ENCODE results near the gene SRSF9.
A peak's percentile ranks its signal among the peaks of the same experiment; 100 is the strongest.

SRSF9 gene

DNA sequence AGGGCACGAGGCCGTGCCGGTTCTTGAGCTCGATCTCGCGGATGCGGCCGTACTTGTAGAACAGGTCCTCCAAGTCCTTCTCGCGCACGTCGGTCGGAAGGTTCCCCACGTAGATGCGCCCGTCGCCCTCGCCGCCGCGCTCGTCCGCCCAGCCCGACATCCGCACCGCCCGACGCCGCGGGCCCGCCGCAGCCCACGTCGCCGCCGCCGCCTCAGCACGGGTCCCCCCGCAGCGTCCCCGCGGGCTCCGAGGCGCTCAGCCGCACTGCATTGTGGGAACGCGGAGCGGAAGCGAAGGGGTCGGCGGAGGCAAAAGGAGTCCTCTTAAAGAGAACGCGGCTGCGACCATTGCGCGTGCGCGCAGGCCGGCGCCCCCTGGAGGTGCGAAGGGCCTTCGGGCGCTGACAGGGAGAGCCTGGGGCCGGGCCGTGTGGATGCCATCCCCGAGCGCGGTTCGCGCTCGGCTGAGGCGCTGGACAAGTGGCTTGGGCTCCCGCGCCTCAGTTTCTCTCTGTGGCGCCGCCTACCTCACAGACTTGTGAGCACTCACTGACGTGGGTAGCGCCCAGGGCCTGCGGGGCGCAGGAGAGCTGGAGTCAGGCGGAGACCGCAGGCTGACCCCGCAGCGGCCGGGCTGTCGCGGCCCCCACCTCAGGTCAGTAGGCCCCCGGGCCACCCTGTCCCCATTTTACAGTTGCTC is at the start of gene SRSF9:
SRSF9 (minus strand) TSS at position 299 of the 700 bp plus-strand sequence; CDS start at position 160, 139 bp downstream.
- peak; percentile 93 for TF ChIP-seq MAX (IDR thresholded peaks at IDR 0.05)
- peak; percentile 65; the same call in 1 of the 2 replicates for TF ChIP-seq TAF1 (IDR thresholded peaks at IDR 0.05; ENCODE audit: low read depth)
- peak; percentile 30; the same call in 1 of the 2 replicates for TF ChIP-seq TCF12 (IDR thresholded peaks at IDR 0.05; ENCODE audit: low read depth)
- peak; percentile 9; the same call in 1 of the 2 replicates for TF ChIP-seq YY1 (IDR thresholded peaks at IDR 0.05; ENCODE audit: low read depth)
- TF ChIP-seq RAD21 (IDR thresholded peaks at IDR 0.05; ENCODE audit: low read depth): peak; percentile 17; the same call in 1 of the 2 replicates
- no peak for TF ChIP-seq EP300 (IDR thresholded peaks at IDR 0.05; ENCODE audit: borderline replicate concordance)

DNA sequence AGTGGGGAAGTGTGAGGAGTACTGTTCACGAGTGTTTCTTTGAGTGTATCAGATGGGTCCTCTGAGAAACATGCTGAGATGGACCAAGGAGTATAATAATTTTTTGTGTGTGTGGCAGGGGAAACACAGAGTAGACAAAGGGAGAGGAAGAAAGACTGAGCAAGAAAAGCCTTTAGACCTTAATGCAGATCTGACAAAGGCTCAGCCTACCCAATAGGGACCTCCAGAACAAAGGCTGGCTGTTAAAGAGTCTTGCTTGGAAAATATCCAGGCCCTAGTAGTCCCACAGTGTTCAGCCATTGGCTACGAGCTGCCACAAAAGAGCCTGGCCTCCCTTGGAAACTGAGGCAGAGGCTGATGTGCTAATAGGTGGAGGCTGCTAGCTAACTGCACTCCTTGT is 45.9 kb upstream of the SRSF9 start:
- TF ChIP-seq NFIC (IDR thresholded peaks at IDR 0.05) (no peak), ZBTB7A (IDR thresholded peaks at IDR 0.05; ENCODE audit: low read depth) (no peak), FOXM1 (IDR thresholded peaks at IDR 0.05; ENCODE audit: borderline replicate concordance, low read depth) (no peak), TEAD4 (IDR thresholded peaks at IDR 0.05) (no peak), CEBPB (IDR thresholded peaks at IDR 0.05) (no peak), RAD21 (IDR thresholded peaks at IDR 0.05; ENCODE audit: low read depth) (no peak), MAX (IDR thresholded peaks at IDR 0.05) (no peak), TCF12 (IDR thresholded peaks at IDR 0.05; ENCODE audit: low read depth) (no peak), TAF1 (IDR thresholded peaks at IDR 0.05; ENCODE audit: low read depth) (no peak), EGR1 (IDR thresholded peaks at IDR 0.05) (no peak), YY1 (IDR thresholded peaks at IDR 0.05; ENCODE audit: low read depth) (no peak), EP300 (IDR thresholded peaks at IDR 0.05; ENCODE audit: borderline replicate concordance) (no peak), CREB1 (IDR thresholded peaks at IDR 0.05; ENCODE audit: low read depth) (no peak)
- TF ChIP-seq, protein P1, sequence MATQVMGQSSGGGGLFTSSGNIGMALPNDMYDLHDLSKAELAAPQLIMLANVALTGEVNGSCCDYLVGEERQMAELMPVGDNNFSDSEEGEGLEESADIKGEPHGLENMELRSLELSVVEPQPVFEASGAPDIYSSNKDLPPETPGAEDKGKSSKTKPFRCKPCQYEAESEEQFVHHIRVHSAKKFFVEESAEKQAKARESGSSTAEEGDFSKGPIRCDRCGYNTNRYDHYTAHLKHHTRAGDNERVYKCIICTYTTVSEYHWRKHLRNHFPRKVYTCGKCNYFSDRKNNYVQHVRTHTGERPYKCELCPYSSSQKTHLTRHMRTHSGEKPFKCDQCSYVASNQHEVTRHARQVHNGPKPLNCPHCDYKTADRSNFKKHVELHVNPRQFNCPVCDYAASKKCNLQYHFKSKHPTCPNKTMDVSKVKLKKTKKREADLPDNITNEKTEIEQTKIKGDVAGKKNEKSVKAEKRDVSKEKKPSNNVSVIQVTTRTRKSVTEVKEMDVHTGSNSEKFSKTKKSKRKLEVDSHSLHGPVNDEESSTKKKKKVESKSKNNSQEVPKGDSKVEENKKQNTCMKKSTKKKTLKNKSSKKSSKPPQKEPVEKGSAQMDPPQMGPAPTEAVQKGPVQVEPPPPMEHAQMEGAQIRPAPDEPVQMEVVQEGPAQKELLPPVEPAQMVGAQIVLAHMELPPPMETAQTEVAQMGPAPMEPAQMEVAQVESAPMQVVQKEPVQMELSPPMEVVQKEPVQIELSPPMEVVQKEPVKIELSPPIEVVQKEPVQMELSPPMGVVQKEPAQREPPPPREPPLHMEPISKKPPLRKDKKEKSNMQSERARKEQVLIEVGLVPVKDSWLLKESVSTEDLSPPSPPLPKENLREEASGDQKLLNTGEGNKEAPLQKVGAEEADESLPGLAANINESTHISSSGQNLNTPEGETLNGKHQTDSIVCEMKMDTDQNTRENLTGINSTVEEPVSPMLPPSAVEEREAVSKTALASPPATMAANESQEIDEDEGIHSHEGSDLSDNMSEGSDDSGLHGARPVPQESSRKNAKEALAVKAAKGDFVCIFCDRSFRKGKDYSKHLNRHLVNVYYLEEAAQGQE (IDR thresholded peaks at IDR 0.05; ENCODE audit: low read depth): no peak
- TF ChIP-seq, protein P2, sequence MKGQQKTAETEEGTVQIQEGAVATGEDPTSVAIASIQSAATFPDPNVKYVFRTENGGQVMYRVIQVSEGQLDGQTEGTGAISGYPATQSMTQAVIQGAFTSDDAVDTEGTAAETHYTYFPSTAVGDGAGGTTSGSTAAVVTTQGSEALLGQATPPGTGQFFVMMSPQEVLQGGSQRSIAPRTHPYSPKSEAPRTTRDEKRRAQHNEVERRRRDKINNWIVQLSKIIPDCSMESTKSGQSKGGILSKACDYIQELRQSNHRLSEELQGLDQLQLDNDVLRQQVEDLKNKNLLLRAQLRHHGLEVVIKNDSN (IDR thresholded peaks at IDR 0.05): no peak

DNA sequence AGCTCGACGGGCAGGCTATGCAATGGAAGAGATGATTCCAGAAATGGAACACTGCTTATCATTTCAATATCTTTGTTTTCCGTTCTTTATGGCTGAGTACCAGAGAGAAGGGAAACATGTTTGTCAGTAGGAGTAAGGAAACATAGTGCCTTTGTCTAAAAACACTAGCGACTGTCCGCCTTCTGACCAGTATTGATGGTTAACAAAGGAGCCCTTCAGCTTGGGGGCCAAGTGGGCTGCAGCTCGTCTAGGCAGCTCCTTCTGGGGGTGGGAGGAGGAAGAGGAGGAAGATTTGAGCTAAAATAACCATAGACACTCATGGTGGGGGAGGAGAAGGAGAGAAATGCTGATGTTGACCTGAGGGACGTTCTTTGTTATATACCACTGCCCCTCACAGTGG is 44.5 kb upstream of the SRSF9 start:
- TF ChIP-seq EP300 (IDR thresholded peaks at IDR 0.05; ENCODE audit: borderline replicate concordance): no peak
- no peak for TF ChIP-seq EGR1 (IDR thresholded peaks at IDR 0.05)
- TF ChIP-seq, protein P2 (IDR thresholded peaks at IDR 0.05): no peak
- TF ChIP-seq TCF12 (IDR thresholded peaks at IDR 0.05; ENCODE audit: low read depth): no peak
- TF ChIP-seq ZBTB7A (IDR thresholded peaks at IDR 0.05; ENCODE audit: low read depth): no peak
- TF ChIP-seq FOXM1 (IDR thresholded peaks at IDR 0.05; ENCODE audit: borderline replicate concordance, low read depth): no peak
- TF ChIP-seq CEBPB (IDR thresholded peaks at IDR 0.05): no peak
- no peak for TF ChIP-seq TAF1 (IDR thresholded peaks at IDR 0.05; ENCODE audit: low read depth)
- no peak for TF ChIP-seq NFIC (IDR thresholded peaks at IDR 0.05)
- TF ChIP-seq YY1 (IDR thresholded peaks at IDR 0.05; ENCODE audit: low read depth): no peak
- no peak for TF ChIP-seq RAD21 (IDR thresholded peaks at IDR 0.05; ENCODE audit: low read depth)
- no peak for TF ChIP-seq CREB1 (IDR thresholded peaks at IDR 0.05; ENCODE audit: low read depth)

DNA sequence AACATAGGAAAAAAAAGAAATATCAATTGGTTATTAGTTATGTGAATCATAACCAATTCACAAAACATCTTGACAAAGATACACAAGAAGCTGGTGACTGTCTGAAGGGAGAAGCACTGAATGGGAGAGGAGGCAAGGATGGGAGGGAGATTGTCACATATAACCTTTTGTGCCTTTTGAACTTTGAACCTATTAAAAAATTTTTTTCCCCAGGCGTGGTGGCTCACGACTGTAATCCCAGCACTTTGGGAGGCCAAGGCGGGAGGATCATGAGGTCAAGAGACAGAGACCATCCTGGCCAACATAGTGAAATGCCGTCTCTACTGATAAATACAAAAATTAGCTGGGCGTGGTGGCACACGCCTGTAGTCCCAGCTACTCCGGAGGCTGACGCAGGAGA is 39.0 kb upstream of the SRSF9 start:
- TF ChIP-seq YY1 (IDR thresholded peaks at IDR 0.05; ENCODE audit: low read depth) (no peak), FOXM1 (IDR thresholded peaks at IDR 0.05; ENCODE audit: borderline replicate concordance, low read depth) (no peak), NFIC (IDR thresholded peaks at IDR 0.05) (no peak), EGR1 (IDR thresholded peaks at IDR 0.05) (no peak), EP300 (IDR thresholded peaks at IDR 0.05; ENCODE audit: borderline replicate concordance) (no peak)
- TF ChIP-seq, protein P1 (IDR thresholded peaks at IDR 0.05; ENCODE audit: low read depth): no peak

DNA sequence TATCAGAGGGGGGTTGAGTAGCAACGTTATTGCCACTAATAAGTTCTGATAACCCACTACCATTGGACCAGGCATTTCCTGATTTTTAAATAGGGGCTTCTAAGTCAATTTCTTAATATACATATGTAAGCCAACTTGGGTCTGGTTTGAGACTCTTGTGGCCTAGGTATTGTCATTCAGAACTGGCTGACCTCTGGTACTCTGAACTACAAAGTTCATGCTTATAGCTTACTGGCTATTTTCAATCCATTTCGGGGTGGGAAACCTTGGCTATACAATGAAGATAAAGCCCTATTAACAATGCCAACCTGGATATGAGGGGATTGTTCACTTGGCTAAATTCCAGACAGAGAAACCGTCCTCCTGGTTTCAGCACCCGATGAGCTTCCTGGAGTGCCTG is 35.0 kb upstream of the SRSF9 start:
- no peak for TF ChIP-seq MAX (IDR thresholded peaks at IDR 0.05)

GRCh38 chr12:120500581-120500980 is 31.0 kb upstream of the SRSF9 start:
- TF ChIP-seq ZBTB7A (IDR thresholded peaks at IDR 0.05; ENCODE audit: low read depth) (no peak), NFIC (IDR thresholded peaks at IDR 0.05) (no peak), CEBPB (IDR thresholded peaks at IDR 0.05) (no peak), TAF1 (IDR thresholded peaks at IDR 0.05; ENCODE audit: low read depth) (no peak), EP300 (IDR thresholded peaks at IDR 0.05; ENCODE audit: borderline replicate concordance) (no peak), FOXM1 (IDR thresholded peaks at IDR 0.05; ENCODE audit: borderline replicate concordance, low read depth) (no peak), MAX (IDR thresholded peaks at IDR 0.05) (no peak), EGR1 (IDR thresholded peaks at IDR 0.05) (no peak), TCF12 (IDR thresholded peaks at IDR 0.05; ENCODE audit: low read depth) (no peak), TEAD4 (IDR thresholded peaks at IDR 0.05) (no peak), RAD21 (IDR thresholded peaks at IDR 0.05; ENCODE audit: low read depth) (no peak), YY1 (IDR thresholded peaks at IDR 0.05; ENCODE audit: low read depth) (no peak), CREB1 (IDR thresholded peaks at IDR 0.05; ENCODE audit: low read depth) (no peak)
- TF ChIP-seq, protein P2 (IDR thresholded peaks at IDR 0.05): no peak
- TF ChIP-seq, protein P1 (IDR thresholded peaks at IDR 0.05; ENCODE audit: low read depth): no peak
